H9 (cell line): ENCODE data around the gene SLC16A2. TPM values are rescaled to one million over a fixed set of nuclear protein-coding genes. Genes with fewer than 3 reads are reported as not detected.

ENCODE experiments used
- DNase-seq: peaks from one replicate; pipeline ENCODE4 v3.0.0-alpha.2; 2017
- H2AFZ ChIP-seq: one replicate; pipeline ENCODE4 v1.6.1; 2013; ENCODE audit warnings: mild to moderate bottlenecking, low read length, control low read depth, moderate library complexity
- H2AK5ac ChIP-seq: 2 replicates; pipeline ENCODE4 v1.6.1; 2013; ENCODE audit warnings: low read length, control low read depth, mixed read lengths; ENCODE audit not compliant: insufficient read length
- H2BK120ac ChIP-seq: one replicate; pipeline ENCODE4 v1.6.1; 2013; ENCODE audit warnings: low read depth, mild to moderate bottlenecking, low read length, control low read depth, inconsistent platforms; ENCODE audit not compliant: poor library complexity, severe bottlenecking
- H2BK12ac ChIP-seq: 2 replicates; pipeline ENCODE4 v1.6.1; 2013; ENCODE audit warnings: low read length, control low read depth, mixed read lengths, low read depth; ENCODE audit not compliant: insufficient read length
- H2BK15ac ChIP-seq: 2 replicates; pipeline ENCODE4 v1.6.1; 2013; ENCODE audit warnings: low read depth, low read length, control low read depth
- H2BK20ac ChIP-seq: one replicate; pipeline ENCODE4 v1.6.1; 2013; ENCODE audit warnings: low read depth, mild to moderate bottlenecking, low read length, control low read depth, inconsistent platforms; ENCODE audit not compliant: poor library complexity, severe bottlenecking
- H2BK5ac ChIP-seq: 2 replicates; pipeline ENCODE4 v1.6.1; 2013; ENCODE audit warnings: low read length, control low read depth, mixed read lengths; ENCODE audit not compliant: insufficient read length
- H3K14ac ChIP-seq: 2 replicates; pipeline ENCODE4 v1.6.1; 2013; ENCODE audit warnings: low read length, control low read depth; ENCODE audit not compliant: insufficient read depth
- H3K18ac ChIP-seq: 2 replicates; pipeline ENCODE4 v1.6.1; 2013; ENCODE audit warnings: low read depth, mild to moderate bottlenecking, mixed read lengths, low read length, control low read depth; ENCODE audit not compliant: insufficient read length
- H3K23ac ChIP-seq: 2 replicates; pipeline ENCODE4 v1.6.1; 2013; ENCODE audit warnings: low read length, control low read depth, mixed read lengths, low read depth; ENCODE audit not compliant: insufficient read length
- H3K23me2 ChIP-seq: 2 replicates; pipeline ENCODE4 v1.6.1; 2013; ENCODE audit warnings: low read depth, mild to moderate bottlenecking, mixed read lengths, low read length, control low read depth; ENCODE audit not compliant: insufficient read length, poor library complexity, severe bottlenecking
- H3K27ac ChIP-seq: 2 replicates; pipeline ENCODE4 v1.5.1; 2013; ENCODE audit warnings: low read length, control low read depth, mixed read lengths, low read depth; ENCODE audit not compliant: insufficient read length
- H3K27me3 ChIP-seq: 2 replicates; pipeline ENCODE4 v1.6.1; 2013; ENCODE audit warnings: low read length, control low read depth, inconsistent platforms; ENCODE audit not compliant: insufficient read depth
- H3K4ac ChIP-seq: 2 replicates; pipeline ENCODE4 v1.6.1; 2013; ENCODE audit warnings: low read depth, mild to moderate bottlenecking, control low read depth, inconsistent platforms, low read length, moderate library complexity
- H3K4me1 ChIP-seq: 2 replicates; pipeline ENCODE4 v1.6.1; 2013; ENCODE audit warnings: low read length, control low read depth, inconsistent platforms; ENCODE audit not compliant: insufficient read depth
- H3K4me2 ChIP-seq: 2 replicates; pipeline ENCODE4 v1.6.1; 2013; ENCODE audit warnings: low read length, control low read depth, mixed read lengths; ENCODE audit not compliant: insufficient read length, insufficient read depth
- H3K56ac ChIP-seq: 2 replicates; pipeline ENCODE4 v1.6.1; 2013; ENCODE audit warnings: low read depth, mild to moderate bottlenecking, mixed read lengths, low read length, control low read depth; ENCODE audit not compliant: insufficient read length
- H3K79me1 ChIP-seq: 2 replicates; pipeline ENCODE4 v1.6.1; 2013; ENCODE audit warnings: low read depth, mild to moderate bottlenecking, moderate library complexity, low read length, control low read depth, inconsistent platforms; ENCODE audit not compliant: insufficient read depth, poor library complexity, severe bottlenecking
- H3K79me2 ChIP-seq: 2 replicates; pipeline ENCODE4 v1.6.1; 2013; ENCODE audit warnings: low read length, control low read depth, inconsistent platforms; ENCODE audit not compliant: insufficient read depth
- H3K9ac ChIP-seq: 2 replicates; pipeline ENCODE4 v1.6.1; 2013; ENCODE audit warnings: low read length, control low read depth, mixed read lengths; ENCODE audit not compliant: insufficient read length; ENCODE audit errors: extremely low read depth
- H3K9me3 ChIP-seq: one replicate; pipeline ENCODE4 v1.6.1; 2013; ENCODE audit warnings: low read depth, low read length, inconsistent platforms; ENCODE audit not compliant: control insufficient read depth
- H3T11ph ChIP-seq: one replicate; pipeline ENCODE4 v1.6.1; 2013; ENCODE audit warnings: mild to moderate bottlenecking, low read length, control low read depth, inconsistent platforms
- H4K20me1 ChIP-seq: one replicate; pipeline ENCODE4 v1.6.1; 2013; ENCODE audit not compliant: control insufficient read depth, insufficient read length, insufficient read depth
- H4K5ac ChIP-seq: 2 replicates; pipeline ENCODE4 v1.6.1; 2013; ENCODE audit warnings: low read depth, mild to moderate bottlenecking, mixed read lengths, low read length, control low read depth; ENCODE audit not compliant: insufficient read length
- H4K8ac ChIP-seq: replicated peaks from 2 replicates; pipeline ENCODE4 v1.6.1; 2013; ENCODE audit warnings: low read length, control low read depth, mixed read lengths, low read depth; ENCODE audit not compliant: insufficient read length
- H4K91ac ChIP-seq: 2 replicates; pipeline ENCODE4 v1.6.1; 2013; ENCODE audit warnings: low read depth, mild to moderate bottlenecking, moderate library complexity, mixed read lengths, low read length, control low read depth; ENCODE audit not compliant: insufficient read length
- H3K27ac Mint-ChIP-seq, 3 experiments: 2 replicates in 2 of 3; 3 replicates in 1 of 3; pipeline ENCODE4 v1.8.0; 2020 to 2021; ENCODE audit warnings: mixed read lengths in 3 of 3, mild to moderate bottlenecking in 1 of 3, moderate library complexity in 1 of 3
- H3K27me3 Mint-ChIP-seq: 2 replicates; pipeline ENCODE4 v1.8.0; 2021; ENCODE audit warnings: low read depth, mild to moderate bottlenecking, moderate library complexity, mixed read lengths
- H3K36me3 Mint-ChIP-seq, 3 experiments: 2 replicates in 2 of 3; 3 replicates in 1 of 3; pipeline ENCODE4 v1.8.0; 2020 to 2021; ENCODE audit warnings: low read depth in 3 of 3, mixed read lengths in 3 of 3; ENCODE audit not compliant: insufficient read depth in 1 of 3
- H3K4me1 Mint-ChIP-seq, 2 experiments: 2 replicates each; pipeline ENCODE4 v1.8.0; 2020; ENCODE audit warnings: mixed read lengths in 2 of 2
- H3K4me3 Mint-ChIP-seq, 2 experiments: 2 replicates in 1 of 2; 3 replicates in 1 of 2; pipeline ENCODE4 v1.8.0; 2020 to 2021; ENCODE audit warnings: mild to moderate bottlenecking in 2 of 2, mixed read lengths in 2 of 2, moderate library complexity in 1 of 2
- H3K9me3 Mint-ChIP-seq, 2 experiments: 2 replicates in 1 of 2; 3 replicates in 1 of 2; pipeline ENCODE4 v1.8.0; 2020; ENCODE audit warnings: mild to moderate bottlenecking in 2 of 2, mixed read lengths in 2 of 2, moderate library complexity in 1 of 2
- CTCF ChIP-seq: fragments of 200-600 bp; sonication (generic); conservative IDR thresholded peaks from 3 replicates; pipeline ENCODE4 v1.8.0; 2021; ENCODE audit warnings: antibody characterized with exemption, mild to moderate bottlenecking
- WGBS: extraction: QIAGEN DNeasy Blood & Tissue Kit; methylation state at CpG from one replicate; pipeline ENCODE4 v1.1.7; 2013; ENCODE audit warnings: missing lambda C conversion rate, low lambda C conversion rate, mixed read lengths; ENCODE audit not compliant: insufficient read length; ENCODE audit errors: extremely low coverage; 5-methylcytosine and 5-hydroxymethylcytosine counted together
- total RNA-seq: library from RNA; stranded (reverse); gene quantifications from 2 replicates; pipeline ENCODE4 v1.2.1, GENCODE V29; 2021

SLC16A2 gene
- total RNA-seq, 1 experiment from 2014 or later = 17.1 TPM

GRCh38 chrX:74452199-74452481 lies 30.8 kb downstream of the SLC16A2 start:
- no peaks in the 10 kb centered on the region for H3K9me3 ChIP-seq
- H2BK15ac ChIP-seq = no peak overlapping the region
- no peak overlapping the region for H3K23ac ChIP-seq
- no peak overlapping the region for H4K8ac ChIP-seq
- no peaks in the 10 kb centered on the region for H3K4me1 ChIP-seq
- H2BK12ac ChIP-seq = no peak overlapping the region
- no peak overlapping the region for H2AFZ ChIP-seq
- Mint-ChIP-seq H3K36me3 (0 out of 7 replicates have a peak, but pooled peaks cover 0 to 4% (median 2%) of the 10 kb centered on the region in 3 experiments), H3K27ac (no peak overlapping the region), H3K27me3 (no peaks in the 10 kb centered on the region), H3K4me1 (peaks cover 0 to 2% of the 10 kb centered on the region in 2 experiments; a peak in 1 of 4 replicates), H3K9me3 (peaks cover 11 to 28% of the 10 kb centered on the region in 2 experiments), H3K4me3 (no peak overlapping the region)
- no peak overlapping the region for H3K27ac ChIP-seq
- H4K20me1 ChIP-seq = no peaks in the 10 kb centered on the region
- H3K56ac ChIP-seq = no peak overlapping the region
- H2BK20ac ChIP-seq = no peak overlapping the region
- TF ChIP-seq CTCF = no peak
- DNase-seq = no peak
- H3K79me2 ChIP-seq = no peaks in the 10 kb centered on the region
- no peak overlapping the region for H3K4me2 ChIP-seq
- H3T11ph ChIP-seq = no peak overlapping the region
- no peak overlapping the region for H2AK5ac ChIP-seq
- H3K79me1 ChIP-seq = no peaks in the 10 kb centered on the region
- no peak overlapping the region for H3K18ac ChIP-seq
- no peak overlapping the region for H4K5ac ChIP-seq
- no CpG with 5 or more reads among the region's 2 CpGs for WGBS
- H2BK5ac ChIP-seq = no peak overlapping the region
- H4K91ac ChIP-seq = no peak overlapping the region
- no peaks in the 10 kb centered on the region for H3K27me3 ChIP-seq
- no peak overlapping the region for H3K14ac ChIP-seq
- no peak overlapping the region for H3K4ac ChIP-seq
- no peak overlapping the region for H2BK120ac ChIP-seq
- H3K9ac ChIP-seq = no peak overlapping the region
- H3K23me2 ChIP-seq = no peaks in the 10 kb centered on the region
